Coronary artery (tissue), 2 donors: ENCODE data around the gene GMCL2.

Source experiments
- DNase-seq: peaks from one replicate; pipeline ENCODE4 v3.0.0-alpha.2; 2017; ENCODE audit warnings: low spot score
- H3K27ac ChIP-seq, 2 donors: fragments of 200-600 bp; sonication (generic); one replicate each; pipeline ENCODE4 v1.5.1; 2016 to 2019
- H3K4me3 ChIP-seq: fragments of 200-600 bp; sonication (generic); 2 replicates; pipeline ENCODE4 v1.5.1; 2016; ENCODE audit warnings: mild to moderate bottlenecking, moderate library complexity
- TF ChIP-seq, protein P1 (sequence below): fragments of 200-600 bp; sonication (generic); IDR thresholded peaks from one replicate; pipeline ENCODE4 v1.5.1; 2019; ENCODE audit warnings: antibody characterized with exemption

Gene GMCL2

DNA sequence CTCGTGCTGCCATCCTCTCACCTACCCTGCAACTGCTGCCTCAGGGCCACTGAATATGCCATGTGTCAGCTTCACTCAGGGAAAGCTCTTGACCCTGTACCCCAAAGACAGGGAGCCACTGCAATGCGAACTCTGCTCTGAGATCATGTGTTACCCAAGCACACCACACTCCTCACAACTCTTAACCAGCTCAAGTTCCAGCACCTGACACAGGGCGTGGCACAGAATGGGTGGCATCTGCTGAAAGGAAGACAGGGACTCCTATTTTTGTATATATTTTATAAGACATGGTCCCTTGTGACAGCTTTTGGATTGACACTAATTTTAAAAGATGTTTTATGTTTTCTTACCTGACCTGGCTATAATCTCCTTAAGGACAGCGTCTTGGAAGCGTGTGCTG is 34.7 kb upstream of the GMCL2 start:
- TF ChIP-seq, protein P1, sequence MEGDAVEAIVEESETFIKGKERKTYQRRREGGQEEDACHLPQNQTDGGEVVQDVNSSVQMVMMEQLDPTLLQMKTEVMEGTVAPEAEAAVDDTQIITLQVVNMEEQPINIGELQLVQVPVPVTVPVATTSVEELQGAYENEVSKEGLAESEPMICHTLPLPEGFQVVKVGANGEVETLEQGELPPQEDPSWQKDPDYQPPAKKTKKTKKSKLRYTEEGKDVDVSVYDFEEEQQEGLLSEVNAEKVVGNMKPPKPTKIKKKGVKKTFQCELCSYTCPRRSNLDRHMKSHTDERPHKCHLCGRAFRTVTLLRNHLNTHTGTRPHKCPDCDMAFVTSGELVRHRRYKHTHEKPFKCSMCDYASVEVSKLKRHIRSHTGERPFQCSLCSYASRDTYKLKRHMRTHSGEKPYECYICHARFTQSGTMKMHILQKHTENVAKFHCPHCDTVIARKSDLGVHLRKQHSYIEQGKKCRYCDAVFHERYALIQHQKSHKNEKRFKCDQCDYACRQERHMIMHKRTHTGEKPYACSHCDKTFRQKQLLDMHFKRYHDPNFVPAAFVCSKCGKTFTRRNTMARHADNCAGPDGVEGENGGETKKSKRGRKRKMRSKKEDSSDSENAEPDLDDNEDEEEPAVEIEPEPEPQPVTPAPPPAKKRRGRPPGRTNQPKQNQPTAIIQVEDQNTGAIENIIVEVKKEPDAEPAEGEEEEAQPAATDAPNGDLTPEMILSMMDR = no peak
- DNase-seq = no peak
- Histone ChIP-seq H3K27ac (no peak overlapping the region), H3K4me3 (no peak overlapping the region)

DNA sequence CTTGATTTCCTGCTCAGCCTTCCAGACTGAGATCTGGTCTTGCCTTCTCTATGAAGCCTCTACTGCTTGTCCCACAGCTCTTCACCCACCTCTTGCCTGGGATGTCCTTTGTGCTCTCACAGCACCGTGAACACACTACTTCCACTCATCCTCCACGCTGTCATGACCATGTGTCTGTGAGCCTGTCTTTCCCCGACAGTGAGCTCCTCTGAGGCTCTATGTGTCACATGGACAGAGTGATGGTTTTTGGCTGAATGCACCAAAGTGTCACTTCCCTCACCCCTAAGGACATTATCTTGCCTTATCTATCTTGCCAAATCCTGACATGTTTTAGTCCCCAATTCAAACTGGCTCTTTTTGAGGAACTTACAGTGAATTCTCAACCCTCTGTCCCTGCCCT is 34.1 kb upstream of the GMCL2 start:
- H3K4me3 ChIP-seq = no peak overlapping the region
- no peak for DNase-seq
- H3K27ac ChIP-seq = no peak overlapping the region
- TF ChIP-seq, protein P1 = no peak

DNA sequence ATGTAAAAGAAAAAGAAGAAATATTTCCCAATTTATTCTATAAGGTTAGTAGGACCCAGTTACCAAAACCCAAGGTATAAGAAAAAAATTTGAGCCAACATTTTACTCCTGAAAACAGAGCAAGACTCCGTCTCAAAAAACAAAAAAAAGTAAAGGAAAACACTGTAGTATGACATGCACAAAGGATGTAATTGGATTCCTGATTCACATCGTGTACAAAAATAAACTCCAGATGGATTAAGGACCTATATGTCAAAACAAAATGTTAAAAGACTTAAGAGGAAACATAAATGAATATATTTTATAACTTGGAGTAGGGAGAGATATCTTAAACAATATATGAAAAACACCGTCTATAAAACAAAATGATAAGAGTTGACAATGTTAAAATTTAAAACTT is 31.7 kb upstream of the GMCL2 start:
- H3K27ac ChIP-seq = no peak overlapping the region
- no peak overlapping the region for H3K4me3 ChIP-seq
- TF ChIP-seq, protein P1 = no peak
- DNase-seq = no peak

DNA sequence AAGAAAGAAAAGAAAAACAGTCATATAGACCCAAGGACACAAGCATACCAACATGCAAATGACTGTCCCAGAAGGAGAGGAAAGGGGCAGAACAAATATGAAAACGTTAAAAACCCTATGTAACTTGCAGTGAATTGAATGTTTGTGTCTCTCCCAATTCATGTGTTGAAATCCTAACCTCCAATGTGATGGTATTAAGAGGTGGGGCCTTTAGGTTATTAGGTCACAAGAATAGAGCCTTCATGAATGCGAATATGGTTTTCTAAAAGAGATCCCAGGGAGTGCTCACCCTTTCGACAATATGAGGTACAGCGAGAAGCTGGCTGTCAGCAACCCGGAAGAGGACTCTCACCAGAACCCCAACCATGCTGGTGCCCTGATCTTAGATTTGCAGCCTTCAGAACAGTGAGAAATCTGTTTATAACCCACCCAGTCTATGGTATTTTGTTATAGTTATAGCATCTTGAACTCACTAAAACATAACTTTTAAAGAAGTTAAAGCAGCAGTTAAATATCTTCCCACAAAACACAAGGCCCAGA is 31.1 kb upstream of the GMCL2 start:
- Histone ChIP-seq H3K4me3 (no peak overlapping the region), H3K27ac (no peak overlapping the region)
- TF ChIP-seq, protein P1 = no peak
- DNase-seq = no peak

DNA sequence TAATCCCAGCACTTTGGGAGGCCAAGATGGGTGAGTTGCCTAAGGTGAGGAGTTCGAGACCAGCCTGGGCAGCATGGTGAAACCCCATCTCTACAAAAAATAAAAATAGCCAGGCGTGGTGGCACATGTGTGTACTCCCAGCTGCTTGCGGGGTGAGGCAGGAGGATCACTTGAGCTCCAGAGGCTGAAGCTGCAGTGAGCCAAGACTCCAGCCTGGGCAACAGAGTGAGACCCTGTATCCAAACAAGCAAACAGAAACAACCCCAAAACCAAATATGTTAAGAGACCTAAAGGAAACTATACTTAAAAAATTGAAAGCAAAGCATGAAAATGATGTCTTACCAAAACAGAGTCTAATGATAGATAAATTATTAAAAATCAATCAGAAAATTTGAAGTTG is 29.6 kb upstream of the GMCL2 start:
- Histone ChIP-seq H3K27ac (no peak overlapping the region), H3K4me3 (no peak overlapping the region)
- TF ChIP-seq, protein P1 = no peak
- no peak for DNase-seq

DNA sequence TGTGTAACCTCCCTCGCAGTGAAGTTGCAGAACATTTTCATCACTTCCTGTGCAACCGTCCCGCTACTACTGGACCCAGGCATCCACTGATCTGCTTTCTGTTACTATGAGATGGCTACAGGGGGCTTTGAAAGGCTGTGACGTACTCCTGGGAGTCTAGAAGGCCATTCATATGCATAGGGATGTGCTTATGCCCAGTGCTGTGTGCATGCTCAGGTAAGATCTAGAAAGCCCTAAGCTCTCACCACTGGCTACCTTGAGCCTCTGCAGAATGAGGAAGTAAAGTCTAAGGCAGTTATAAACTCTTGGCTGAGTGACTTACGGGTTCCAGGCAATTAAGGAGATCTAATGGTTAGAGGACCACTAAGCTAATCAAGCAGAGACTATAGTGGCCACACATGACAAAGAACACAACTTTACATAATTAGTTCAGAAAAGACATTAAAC is 28.9 kb upstream of the GMCL2 start:
- TF ChIP-seq, protein P1 = no peak
- no peak for DNase-seq
- Histone ChIP-seq H3K27ac (no peak overlapping the region), H3K4me3 (no peak overlapping the region)

DNA sequence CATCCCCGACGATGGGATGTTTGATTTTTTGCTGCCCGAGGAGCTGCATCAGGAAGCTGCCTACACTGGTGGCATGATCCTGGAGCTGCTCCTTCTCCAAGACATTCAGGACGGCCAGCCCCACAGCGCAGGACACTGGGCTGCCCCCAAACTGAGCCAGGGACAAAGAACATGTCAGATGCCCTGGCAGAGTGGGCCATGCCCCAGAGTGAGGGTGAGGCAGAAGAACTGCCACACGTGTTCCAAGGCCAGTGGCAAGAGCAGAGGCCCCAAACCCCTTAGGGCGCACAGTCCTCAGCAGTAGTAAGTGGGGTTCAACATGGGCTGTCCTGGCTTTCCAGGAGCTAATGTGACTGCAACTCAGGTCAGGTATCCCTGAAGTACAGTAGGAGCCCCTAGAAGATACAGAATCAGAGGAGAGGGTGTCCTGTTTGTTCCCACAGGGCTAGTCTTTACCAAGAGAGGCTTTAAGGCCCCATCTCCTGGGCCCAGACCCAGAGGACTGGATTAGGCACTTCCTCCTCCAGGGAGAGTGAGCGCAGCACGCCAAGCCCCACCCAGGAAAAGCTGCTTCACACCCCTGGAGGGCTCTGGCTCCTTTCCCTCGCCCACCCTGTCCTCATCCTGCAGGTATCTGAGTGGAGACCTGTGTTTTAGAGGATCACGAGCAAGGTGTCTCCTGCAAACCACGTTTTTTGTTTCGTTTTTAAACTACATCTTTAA is 28.3 kb upstream of the GMCL2 start:
- no peak overlapping the region for H3K27ac ChIP-seq
- TF ChIP-seq, protein P1 = no peak
- DNase-seq = no peak
- no peak overlapping the region for H3K4me3 ChIP-seq
